Activated T-helper 17 cell treated with anti-CD3 and anti-CD28 coated beads, Interleukin-2, amount 50 U/mL, for 72 hours (primary cell): ENCODE data around the gene KIF5C. TPM values are rescaled to one million over a fixed set of nuclear protein-coding genes. Genes with fewer than 3 reads are reported as not detected.

Source experiments
- ATAC-seq: fragments of 150-1000 bp; cut with Tn5 transposase; replicated peaks from 2 replicates; pipeline ENCODE4 v1.10.0; 2021; ENCODE audit warnings: mild to moderate bottlenecking, moderate library complexity
- H3K27ac Mint-ChIP-seq: one replicate; pipeline ENCODE4 v1.8.0; 2022; ENCODE audit warnings: mixed read lengths
- H3K27me3 Mint-ChIP-seq: one replicate; pipeline ENCODE4 v1.8.0; 2022; ENCODE audit warnings: mixed read lengths
- H3K36me3 Mint-ChIP-seq: one replicate; pipeline ENCODE4 v1.8.0; 2022; ENCODE audit warnings: low read depth, mild to moderate bottlenecking, mixed read lengths
- H3K4me1 Mint-ChIP-seq: one replicate; pipeline ENCODE4 v1.8.0; 2022; ENCODE audit warnings: mixed read lengths
- H3K4me3 Mint-ChIP-seq: one replicate; pipeline ENCODE4 v1.8.0; 2022; ENCODE audit warnings: mild to moderate bottlenecking, mixed read lengths
- H3K9me3 Mint-ChIP-seq: one replicate; pipeline ENCODE4 v1.8.0; 2022; ENCODE audit warnings: mixed read lengths
- total RNA-seq, 2 donors: library from RNA; stranded (reverse); gene quantifications; one replicate each; pipeline ENCODE4 v1.2.3, GENCODE V29; 2022

KIF5C gene
- total RNA-seq, 2 donors from 2014 or later, result 33.1 to 43.8 TPM

- peaks cover 16% of the 10 kb centered on the region for H3K9me3 Mint-ChIP-seq
- no peak overlapping the region for H3K27ac Mint-ChIP-seq
- H3K4me3 Mint-ChIP-seq, result no peak overlapping the region
- H3K27me3 Mint-ChIP-seq, result peaks cover 18% of the 10 kb centered on the region
- no peak for ATAC-seq
- H3K36me3 Mint-ChIP-seq, result no peaks in the 10 kb centered on the region
- no peaks in the 10 kb centered on the region for H3K4me1 Mint-ChIP-seq
Measured at GRCh38 chr2:149044500-149044899, 169.5 kb downstream of the KIF5C start.

GRCh38 chr2:149047118-149047517, 172.1 kb downstream of the KIF5C start:
- no peak overlapping the region for H3K4me3 Mint-ChIP-seq
- no peaks in the 10 kb centered on the region for H3K36me3 Mint-ChIP-seq
- no peak overlapping the region for H3K27ac Mint-ChIP-seq
- peaks cover 4% of the 10 kb centered on the region for H3K27me3 Mint-ChIP-seq
- no peak for ATAC-seq
- peaks cover 16% of the 10 kb centered on the region for H3K9me3 Mint-ChIP-seq
- no peaks in the 10 kb centered on the region for H3K4me1 Mint-ChIP-seq

- Mint-ChIP-seq H3K36me3 (no peaks in the 10 kb centered on the region), H3K27ac (no peak overlapping the region), H3K27me3 (peaks cover 4% of the 10 kb centered on the region), H3K4me3 (no peak overlapping the region), H3K9me3 (peaks cover 16% of the 10 kb centered on the region), H3K4me1 (no peaks in the 10 kb centered on the region)
- peak; percentile 29 for ATAC-seq
Measured at GRCh38 chr2:149049142-149049541, 174.1 kb downstream of the KIF5C start.

GRCh38 chr2:149050188-149050587, 175.2 kb downstream of the KIF5C start:
- Mint-ChIP-seq H3K4me3 (no peak overlapping the region), H3K36me3 (no peaks in the 10 kb centered on the region), H3K4me1 (no peaks in the 10 kb centered on the region), H3K9me3 (peaks cover 16% of the 10 kb centered on the region), H3K27ac (no peak overlapping the region), H3K27me3 (peaks cover 4% of the 10 kb centered on the region)
- peak; percentile 85 for ATAC-seq

GRCh38 chr2:149055751-149056150, 180.7 kb downstream of the KIF5C start:
- no peaks in the 10 kb centered on the region for H3K36me3 Mint-ChIP-seq
- H3K27ac Mint-ChIP-seq, result no peak overlapping the region
- H3K4me3 Mint-ChIP-seq, result no peak overlapping the region
- H3K9me3 Mint-ChIP-seq, result no peaks in the 10 kb centered on the region
- H3K27me3 Mint-ChIP-seq, result peaks cover 11% of the 10 kb centered on the region
- no peak for ATAC-seq
- H3K4me1 Mint-ChIP-seq, result no peaks in the 10 kb centered on the region

GRCh38 chr2:149056541-149057255, 181.7 kb downstream of the KIF5C start:
- H3K27me3 Mint-ChIP-seq, result peaks cover 13% of the 10 kb centered on the region
- no peaks in the 10 kb centered on the region for H3K36me3 Mint-ChIP-seq
- ATAC-seq, result no peak
- no peaks in the 10 kb centered on the region for H3K9me3 Mint-ChIP-seq
- no peaks in the 10 kb centered on the region for H3K4me1 Mint-ChIP-seq
- H3K4me3 Mint-ChIP-seq, result no peak overlapping the region
- no peak overlapping the region for H3K27ac Mint-ChIP-seq

- Mint-ChIP-seq H3K4me1 (no peaks in the 10 kb centered on the region), H3K36me3 (no peaks in the 10 kb centered on the region), H3K27ac (no peak overlapping the region), H3K27me3 (peaks cover 13% of the 10 kb centered on the region), H3K4me3 (no peak overlapping the region), H3K9me3 (no peaks in the 10 kb centered on the region)
- ATAC-seq, result no peak
Measured at GRCh38 chr2:149057401-149057800, 182.4 kb downstream of the KIF5C start.

- Mint-ChIP-seq H3K4me3 (no peak overlapping the region), H3K27ac (no peak overlapping the region), H3K9me3 (no peaks in the 10 kb centered on the region), H3K4me1 (no peaks in the 10 kb centered on the region), H3K36me3 (no peaks in the 10 kb centered on the region), H3K27me3 (peaks cover 13% of the 10 kb centered on the region)
- no peak for ATAC-seq
Measured at GRCh38 chr2:149058936-149059335, 183.9 kb downstream of the KIF5C start.

GRCh38 chr2:149059822-149060221, 184.8 kb downstream of the KIF5C start:
- Mint-ChIP-seq H3K36me3 (no peaks in the 10 kb centered on the region), H3K27me3 (peaks cover 13% of the 10 kb centered on the region), H3K9me3 (no peaks in the 10 kb centered on the region), H3K4me3 (no peak overlapping the region), H3K4me1 (no peaks in the 10 kb centered on the region), H3K27ac (no peak overlapping the region)
- no peak for ATAC-seq

GRCh38 chr2:149061133-149061745, 186.2 kb downstream of the KIF5C start:
- no peak for ATAC-seq
- Mint-ChIP-seq H3K36me3 (no peaks in the 10 kb centered on the region), H3K4me3 (no peak overlapping the region), H3K4me1 (no peaks in the 10 kb centered on the region), H3K9me3 (no peaks in the 10 kb centered on the region), H3K27me3 (peaks cover 7% of the 10 kb centered on the region), H3K27ac (no peak overlapping the region)

- Mint-ChIP-seq H3K4me3 (no peak overlapping the region), H3K36me3 (no peaks in the 10 kb centered on the region), H3K9me3 (no peaks in the 10 kb centered on the region), H3K27me3 (peaks cover 3% of the 10 kb centered on the region), H3K4me1 (no peaks in the 10 kb centered on the region), H3K27ac (no peak overlapping the region)
- no peak for ATAC-seq
Measured at GRCh38 chr2:149062531-149062930, 187.5 kb downstream of the KIF5C start.

GRCh38 chr2:149063177-149063576, 188.2 kb downstream of the KIF5C start:
- Mint-ChIP-seq H3K9me3 (no peaks in the 10 kb centered on the region), H3K4me1 (no peaks in the 10 kb centered on the region), H3K27me3 (peaks cover 3% of the 10 kb centered on the region), H3K27ac (no peak overlapping the region), H3K4me3 (no peak overlapping the region), H3K36me3 (no peaks in the 10 kb centered on the region)
- ATAC-seq, result no peak

- Mint-ChIP-seq H3K27me3 (peaks cover 3% of the 10 kb centered on the region), H3K4me3 (no peak overlapping the region), H3K36me3 (no peaks in the 10 kb centered on the region), H3K9me3 (no peaks in the 10 kb centered on the region), H3K27ac (no peak overlapping the region), H3K4me1 (peaks cover 5% of the 10 kb centered on the region)
- ATAC-seq, result no peak
Measured at GRCh38 chr2:149064365-149064841, 189.4 kb downstream of the KIF5C start.

- H3K27ac Mint-ChIP-seq, result no peak overlapping the region
- no peak for ATAC-seq
Measured at GRCh38 chr2:149064856-149065630, 190.0 kb downstream of the KIF5C start.

More at GRCh38 chr2:149064856-149065630, 190.0 kb downstream of the KIF5C start:
- no peak overlapping the region for H3K4me3 Mint-ChIP-seq
- no peaks in the 10 kb centered on the region for H3K9me3 Mint-ChIP-seq
- no peaks in the 10 kb centered on the region for H3K36me3 Mint-ChIP-seq
- H3K27me3 Mint-ChIP-seq, result peaks cover 3% of the 10 kb centered on the region
- peaks cover 10% of the 10 kb centered on the region for H3K4me1 Mint-ChIP-seq
